Measurements from ENCODE around the gene AFM.
A peak's percentile ranks its signal among the peaks of the same experiment; 100 is the strongest.

Gene AFM

GRCh38 chr4:73525611-73526010, 44.1 kb downstream of the AFM start:
- no peak overlapping the region for H2AFZ ChIP-seq (ENCODE audit: low read length)
- no peak overlapping the region for H3K4me3 ChIP-seq (ENCODE audit: low read length)
- no peak overlapping the region for H3K27ac ChIP-seq (ENCODE audit: low read length)
- no peaks in the 10 kb centered on the region for H3K27me3 ChIP-seq (replicated peaks; ENCODE audit: insufficient read depth, low read length)
- TF ChIP-seq EZH2phosphoT487 (IDR thresholded peaks at IDR 0.05; ENCODE audit: low read length) (no peak), EZH2 (optimal IDR thresholded peaks at IDR 0.05; ENCODE audit: low read depth, low read length) (no peak)
- TF ChIP-seq, protein P1, sequence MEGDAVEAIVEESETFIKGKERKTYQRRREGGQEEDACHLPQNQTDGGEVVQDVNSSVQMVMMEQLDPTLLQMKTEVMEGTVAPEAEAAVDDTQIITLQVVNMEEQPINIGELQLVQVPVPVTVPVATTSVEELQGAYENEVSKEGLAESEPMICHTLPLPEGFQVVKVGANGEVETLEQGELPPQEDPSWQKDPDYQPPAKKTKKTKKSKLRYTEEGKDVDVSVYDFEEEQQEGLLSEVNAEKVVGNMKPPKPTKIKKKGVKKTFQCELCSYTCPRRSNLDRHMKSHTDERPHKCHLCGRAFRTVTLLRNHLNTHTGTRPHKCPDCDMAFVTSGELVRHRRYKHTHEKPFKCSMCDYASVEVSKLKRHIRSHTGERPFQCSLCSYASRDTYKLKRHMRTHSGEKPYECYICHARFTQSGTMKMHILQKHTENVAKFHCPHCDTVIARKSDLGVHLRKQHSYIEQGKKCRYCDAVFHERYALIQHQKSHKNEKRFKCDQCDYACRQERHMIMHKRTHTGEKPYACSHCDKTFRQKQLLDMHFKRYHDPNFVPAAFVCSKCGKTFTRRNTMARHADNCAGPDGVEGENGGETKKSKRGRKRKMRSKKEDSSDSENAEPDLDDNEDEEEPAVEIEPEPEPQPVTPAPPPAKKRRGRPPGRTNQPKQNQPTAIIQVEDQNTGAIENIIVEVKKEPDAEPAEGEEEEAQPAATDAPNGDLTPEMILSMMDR (IDR thresholded peaks at IDR 0.05; ENCODE audit: low read length) = no peak
- no peak for DNase-seq
- H3K9me2 ChIP-seq (replicated peaks; ENCODE audit: insufficient read depth, low read length) = no peaks in the 10 kb centered on the region
- H3F3A ChIP-seq (ENCODE audit: insufficient read depth, low read length) = no peaks in the 10 kb centered on the region
- no peak overlapping the region for H3K4me2 ChIP-seq (ENCODE audit: low read depth, low read length)
- no peak overlapping the region for H3K9ac ChIP-seq (ENCODE audit: low read length)
- no peaks in the 10 kb centered on the region for H3K4me1 ChIP-seq (ENCODE audit: low read length)
- H3K79me2 ChIP-seq (ENCODE audit: low read length) = no peaks in the 10 kb centered on the region
- no peaks in the 10 kb centered on the region for H3K9me3 ChIP-seq (replicated peaks; ENCODE audit: insufficient read depth, low read length)
- H4K20me1 ChIP-seq (ENCODE audit: insufficient read depth, low read length) = no peaks in the 10 kb centered on the region
- H3K36me3 ChIP-seq (replicated peaks; ENCODE audit: insufficient read depth, low read length) = no peaks in the 10 kb centered on the region

- Histone ChIP-seq H3K79me2 (ENCODE audit: low read length) (no peaks in the 10 kb centered on the region), H3K36me3 (replicated peaks; ENCODE audit: insufficient read depth, low read length) (no peaks in the 10 kb centered on the region), H4K20me1 (ENCODE audit: insufficient read depth, low read length) (no peaks in the 10 kb centered on the region), H3K27me3 (replicated peaks; ENCODE audit: insufficient read depth, low read length) (no peaks in the 10 kb centered on the region), H3K9me3 (replicated peaks; ENCODE audit: insufficient read depth, low read length) (no peaks in the 10 kb centered on the region), H3K4me3 (ENCODE audit: low read length) (no peak overlapping the region), H3K9ac (ENCODE audit: low read length) (no peak overlapping the region), H2AFZ (ENCODE audit: low read length) (peak overlapping the region; percentile 25; the same call in 1 of the 2 replicates), H3K4me1 (ENCODE audit: low read length) (no peaks in the 10 kb centered on the region), H3F3A (ENCODE audit: insufficient read depth, low read length) (no peaks in the 10 kb centered on the region), H3K4me2 (ENCODE audit: low read depth, low read length) (peak overlapping the region; percentile 28; the same call in 1 of the 2 replicates), H3K27ac (ENCODE audit: low read length) (no peak overlapping the region), H3K9me2 (replicated peaks; ENCODE audit: insufficient read depth, low read length) (no peaks in the 10 kb centered on the region)
- TF ChIP-seq, protein P1 (IDR thresholded peaks at IDR 0.05; ENCODE audit: low read length) = no peak
- no peak for TF ChIP-seq EZH2phosphoT487 (IDR thresholded peaks at IDR 0.05; ENCODE audit: low read length)
- TF ChIP-seq EZH2 (optimal IDR thresholded peaks at IDR 0.05; ENCODE audit: low read depth, low read length) = no peak
- DNase-seq = peak; percentile 27
Observed at GRCh38 chr4:73527196-73527595, 45.7 kb downstream of the AFM start.

- Histone ChIP-seq H3K4me2 (ENCODE audit: low read depth, low read length) (no peak overlapping the region), H3K27me3 (replicated peaks; ENCODE audit: insufficient read depth, low read length) (no peaks in the 10 kb centered on the region), H3K79me2 (ENCODE audit: low read length) (no peaks in the 10 kb centered on the region), H3K4me1 (ENCODE audit: low read length) (no peaks in the 10 kb centered on the region), H3K9ac (ENCODE audit: low read length) (no peak overlapping the region), H3K4me3 (ENCODE audit: low read length) (no peak overlapping the region), H4K20me1 (ENCODE audit: insufficient read depth, low read length) (no peaks in the 10 kb centered on the region), H3K27ac (ENCODE audit: low read length) (no peak overlapping the region), H3K9me3 (replicated peaks; ENCODE audit: insufficient read depth, low read length) (no peaks in the 10 kb centered on the region), H3K9me2 (replicated peaks; ENCODE audit: insufficient read depth, low read length) (no peaks in the 10 kb centered on the region), H3K36me3 (replicated peaks; ENCODE audit: insufficient read depth, low read length) (no peaks in the 10 kb centered on the region), H2AFZ (ENCODE audit: low read length) (no peak overlapping the region), H3F3A (ENCODE audit: insufficient read depth, low read length) (no peaks in the 10 kb centered on the region)
- DNase-seq = no peak
- no peak for TF ChIP-seq EZH2phosphoT487 (IDR thresholded peaks at IDR 0.05; ENCODE audit: low read length)
- TF ChIP-seq EZH2 (optimal IDR thresholded peaks at IDR 0.05; ENCODE audit: low read depth, low read length) = no peak
- TF ChIP-seq, protein P1 (IDR thresholded peaks at IDR 0.05; ENCODE audit: low read length) = no peak
Observed at GRCh38 chr4:73528171-73528570, 46.6 kb downstream of the AFM start.

Data from MM.1S (cell line).